Measurements from ENCODE around the gene NUP205. TPM values are rescaled to one million over a fixed set of nuclear protein-coding genes. Genes with fewer than 3 reads are reported as not detected.

NUP205 gene
- total RNA-seq, 4 donors from 2014 or later, result 21.0 to 65.9 (median 47.6) TPM

- Histone ChIP-seq H3K36me3 (no peaks in the 10 kb centered on the region), H3K9me3 (no peaks in the 10 kb centered on the region), H3K27me3 (no peaks in the 10 kb centered on the region), H3K27ac (no peak overlapping the region), H3K4me3 (no peak overlapping the region), H3K4me1 (peaks cover 0 to 4% of the 10 kb centered on the region in 2 donors)
- DNase-seq, result no peak
- intact Hi-C loops (cut with DNase I; ENCODE audit: low total_unique reads), result no loop called here
- TF ChIP-seq POLR2A (IDR thresholded peaks at IDR 0.05) (no peak), CTCF (IDR thresholded peaks at IDR 0.05) (no peak)
Measured at GRCh38 chr7:135658564-135658963, 100.8 kb downstream of the NUP205 start.

GRCh38 chr7:135659159-135659846, 101.6 kb downstream of the NUP205 start:
- no peak overlapping the region for H3K4me3 ChIP-seq
- intact Hi-C loops (cut with DNase I; ENCODE audit: low total_unique reads), result no loop called here

GRCh38 chr7:135661311-135662122, 103.8 kb downstream of the NUP205 start:
- TF ChIP-seq POLR2A (IDR thresholded peaks at IDR 0.05), result no peak
- no peak for TF ChIP-seq CTCF (IDR thresholded peaks at IDR 0.05)
- intact Hi-C loops (cut with DNase I; ENCODE audit: low total_unique reads), result loop anchor here (10.0 kb wide), 1 partner anchor 313 kb away; the partner anchor contains the start of gene MTPN
- H3K36me3 ChIP-seq, result no peaks in the 10 kb centered on the region
- H3K27ac ChIP-seq, result peak overlapping the region; percentile 87 to 96
- H3K27me3 ChIP-seq, result no peaks in the 10 kb centered on the region
- H3K9me3 ChIP-seq, result no peaks in the 10 kb centered on the region
- DNase-seq, result no peak
- peaks cover 0 to 7% of the 10 kb centered on the region in 2 donors for H3K4me1 ChIP-seq
- H3K4me3 ChIP-seq, result peak overlapping the region; percentile 90 to 98

More at GRCh38 chr7:135659159-135659846, 101.6 kb downstream of the NUP205 start:
- no peak for DNase-seq
- Histone ChIP-seq H3K36me3 (no peaks in the 10 kb centered on the region), H3K9me3 (no peaks in the 10 kb centered on the region), H3K4me1 (peaks cover 0 to 7% of the 10 kb centered on the region in 2 donors), H3K27ac (no peak overlapping the region), H3K27me3 (no peaks in the 10 kb centered on the region)
- TF ChIP-seq CTCF (IDR thresholded peaks at IDR 0.05), result no peak
- TF ChIP-seq POLR2A (IDR thresholded peaks at IDR 0.05), result no peak

- DNase-seq, result no peak
- peaks cover 0 to 7% of the 10 kb centered on the region in 2 donors for H3K4me1 ChIP-seq
- H3K4me3 ChIP-seq, result peak overlapping the region; percentile 90 to 98
- no peaks in the 10 kb centered on the region for H3K36me3 ChIP-seq
- intact Hi-C loops (cut with DNase I; ENCODE audit: low total_unique reads), result loop anchor here (10.0 kb wide), 1 partner anchor 313 kb away; the partner anchor contains the start of gene MTPN
- no peaks in the 10 kb centered on the region for H3K27me3 ChIP-seq
- peak overlapping the region; percentile 87 to 96 for H3K27ac ChIP-seq
- TF ChIP-seq POLR2A (IDR thresholded peaks at IDR 0.05), result no peak
- TF ChIP-seq CTCF (IDR thresholded peaks at IDR 0.05), result no peak
- H3K9me3 ChIP-seq, result no peaks in the 10 kb centered on the region
Measured at GRCh38 chr7:135662123-135662372, 104.3 kb downstream of the NUP205 start.

Measured in uterus (tissue), 4 donors.